Measurements from ENCODE around the gene PROC.
"Not testable (repeated sequence)": the region's sequence is repeated elsewhere in the genome, so short reads cannot be mapped to it uniquely, and the experiment has no call there.

Gene PROC

GRCh38 chr2:127426501-127427354 is 8.5 kb downstream of the PROC start:
- no peak for DNase-seq (ENCODE audit: low read depth in 2 of 2, low spot score in 1 of 2)

GRCh38 chr2:127427376-127428056 is 9.3 kb downstream of the PROC start:
- DNase-seq (ENCODE audit: low read depth in 2 of 2, low spot score in 1 of 2) = no peak

GRCh38 chr2:127428057-127428814 is 10.0 kb downstream of the PROC start:
- DNase-seq (ENCODE audit: low read depth in 2 of 2, low spot score in 1 of 2) = no peak

- no peak for DNase-seq (ENCODE audit: low read depth in 2 of 2, low spot score in 1 of 2)
Observed at GRCh38 chr2:127428815-127429109, 10.5 kb downstream of the PROC start.

GRCh38 chr2:127429291-127429690 is 11.1 kb downstream of the PROC start:
- DNase-seq (ENCODE audit: low read depth in 2 of 2, low spot score in 1 of 2) = no peak

GRCh38 chr2:127429844-127430425 is 11.7 kb downstream of the PROC start:
- DNase-seq (ENCODE audit: low read depth in 2 of 2, low spot score in 1 of 2) = no peak

GRCh38 chr2:127431408-127432023 is 13.3 kb downstream of the PROC start:
- no peak for DNase-seq (ENCODE audit: low read depth in 2 of 2, low spot score in 1 of 2)

- no peak for DNase-seq (ENCODE audit: low read depth in 2 of 2, low spot score in 1 of 2)
Observed at GRCh38 chr2:127434515-127434914, 16.3 kb downstream of the PROC start.

GRCh38 chr2:127437056-127437455 is 18.8 kb downstream of the PROC start:
- DNase-seq (ENCODE audit: low read depth in 2 of 2, low spot score in 1 of 2) = no peak

- DNase-seq (ENCODE audit: low read depth in 2 of 2, low spot score in 1 of 2) = no peak
Observed at GRCh38 chr2:127437781-127438726, 19.8 kb downstream of the PROC start.

- DNase-seq (ENCODE audit: low read depth in 2 of 2, low spot score in 1 of 2) = no peak
Observed at GRCh38 chr2:127439343-127439742, 21.1 kb downstream of the PROC start.

GRCh38 chr2:127448526-127448925 is 30.3 kb downstream of the PROC start:
- DNase-seq (ENCODE audit: low read depth in 2 of 2, low spot score in 1 of 2) = no peak

GRCh38 chr2:127449414-127449813 is 31.2 kb downstream of the PROC start:
- no peak for DNase-seq (ENCODE audit: low read depth in 2 of 2, low spot score in 1 of 2)

- DNase-seq (ENCODE audit: low read depth in 2 of 2, low spot score in 1 of 2) = no peak
Observed at GRCh38 chr2:127449898-127450297, 31.7 kb downstream of the PROC start.

- DNase-seq (ENCODE audit: low read depth in 2 of 2, low spot score in 1 of 2) = no peak
Observed at GRCh38 chr2:127451981-127452380, 33.8 kb downstream of the PROC start.

- not testable (repeated sequence) for DNase-seq (ENCODE audit: low read depth in 2 of 2, low spot score in 1 of 2)
Observed at GRCh38 chr2:127452423-127452822, 34.2 kb downstream of the PROC start.

- DNase-seq (ENCODE audit: low read depth in 2 of 2, low spot score in 1 of 2) = no peak
Observed at GRCh38 chr2:127453013-127453391, 34.8 kb downstream of the PROC start.

GRCh38 chr2:127453392-127454171 is 35.4 kb downstream of the PROC start:
- DNase-seq (ENCODE audit: low read depth in 2 of 2, low spot score in 1 of 2) = no peak
